GM23338 (cell line): Measurements from ENCODE around the gene RPL37A. TPM values are rescaled to one million over a fixed set of nuclear protein-coding genes. Genes with fewer than 3 reads are reported as not detected.

Experiments
- ATAC-seq: fragments of 200-7000 bp; cut with Tn5 transposase; 3 replicates; pipeline ENCODE4 v1.9.1; 2020
- DNase-seq: peaks from one replicate; pipeline ENCODE4 v3.0.0-alpha.2; 2015; ENCODE audit warnings: low spot score
- H2AFZ ChIP-seq: fragments of 200-600 bp; sonication (generic); 2 replicates; pipeline ENCODE4 v1.8.0; 2016; ENCODE audit warnings: antibody characterized with exemption, mild to moderate bottlenecking, moderate library complexity
- H3F3A ChIP-seq: fragments of 200-600 bp; sonication (generic); replicated peaks from 2 replicates; pipeline ENCODE4 v1.8.0; 2017; ENCODE audit warnings: antibody characterized with exemption, mixed run types, low read depth
- H3K27ac ChIP-seq: fragments of 200-600 bp; sonication (generic); 2 replicates; pipeline ENCODE4 v1.6.1; 2016; ENCODE audit warnings: low read depth
- H3K27me3 ChIP-seq: fragments of 200-600 bp; sonication (generic); 2 replicates; pipeline ENCODE4 v1.8.0; 2016; ENCODE audit warnings: mild to moderate bottlenecking, mixed run types, moderate library complexity; ENCODE audit not compliant: insufficient read depth
- H3K36me3 ChIP-seq: fragments of 200-600 bp; sonication (generic); 2 replicates; pipeline ENCODE4 v1.8.0; 2016; ENCODE audit warnings: mild to moderate bottlenecking; ENCODE audit not compliant: insufficient read depth
- H3K4me1 ChIP-seq: fragments of 200-600 bp; sonication (generic); 2 replicates; pipeline ENCODE4 v1.8.0; 2016; ENCODE audit warnings: mild to moderate bottlenecking, moderate library complexity; ENCODE audit not compliant: insufficient read depth
- H3K4me2 ChIP-seq: fragments of 200-600 bp; sonication (generic); 2 replicates; pipeline ENCODE4 v1.7.1; 2017; ENCODE audit warnings: mixed run types
- H3K4me3 ChIP-seq: fragments of 200-600 bp; sonication (generic); 2 replicates; pipeline ENCODE4 v1.6.1; 2016; ENCODE audit warnings: mixed run types
- H3K79me2 ChIP-seq: fragments of 200-600 bp; sonication (generic); replicated peaks from 2 replicates; pipeline ENCODE4 v1.8.0; 2017; ENCODE audit warnings: mild to moderate bottlenecking; ENCODE audit not compliant: insufficient read depth
- H3K9me2 ChIP-seq: fragments of 200-600 bp; sonication (generic); 2 replicates; pipeline ENCODE4 v1.8.0; 2017; ENCODE audit not compliant: insufficient read depth
- H4K20me1 ChIP-seq: fragments of 200-600 bp; sonication (generic); replicated peaks from 2 replicates; pipeline ENCODE4 v1.8.0; 2017; ENCODE audit warnings: mild to moderate bottlenecking; ENCODE audit not compliant: insufficient read depth
- H3K27ac Mint-ChIP-seq: 2 replicates; pipeline ENCODE4 v1.8.0; 2020; ENCODE audit warnings: inconsistent platforms, mild to moderate bottlenecking, moderate library complexity, mixed read lengths
- H3K27me3 Mint-ChIP-seq: 3 replicates; pipeline ENCODE4 v1.8.0; 2022; ENCODE audit warnings: low read depth, mild to moderate bottlenecking, moderate library complexity, mixed read lengths, inconsistent platforms; ENCODE audit not compliant: insufficient read depth, poor library complexity
- H3K36me3 Mint-ChIP-seq: 3 replicates; pipeline ENCODE4 v1.8.0; 2021; ENCODE audit warnings: low read depth, mild to moderate bottlenecking, inconsistent platforms, moderate library complexity, mixed read lengths
- H3K4me1 Mint-ChIP-seq: 3 replicates; pipeline ENCODE4 v1.8.0; 2020; ENCODE audit warnings: mild to moderate bottlenecking, inconsistent platforms, mixed read lengths
- H3K4me3 Mint-ChIP-seq: 3 replicates; pipeline ENCODE4 v1.8.0; 2021; ENCODE audit warnings: moderate library complexity, mild to moderate bottlenecking, inconsistent platforms, mixed read lengths
- H3K9me3 Mint-ChIP-seq: 3 replicates; pipeline ENCODE4 v1.8.0; 2020; ENCODE audit warnings: moderate library complexity, mild to moderate bottlenecking, inconsistent platforms, mixed read lengths
- CREB1 ChIP-seq: fragments of 250-450 bp; sonication (Bioruptor Pico); IDR thresholded peaks from 2 replicates; pipeline ENCODE4 v1.5.0; 2020; ENCODE audit warnings: low read depth, mild to moderate bottlenecking, moderate library complexity
- EZH2 ChIP-seq: fragments of 200-600 bp; sonication (generic); IDR thresholded peaks from one replicate; pipeline ENCODE4 v1.8.0; 2017; ENCODE audit warnings: antibody characterized with exemption, mild to moderate bottlenecking, low read depth; ENCODE audit not compliant: unreplicated experiment
- EZH2phosphoT487 ChIP-seq: fragments of 200-600 bp; sonication (generic); IDR thresholded peaks from one replicate; pipeline ENCODE4 v1.8.1; 2018; ENCODE audit warnings: antibody characterized with exemption; ENCODE audit not compliant: unreplicated experiment
- JUNB ChIP-seq: IDR thresholded peaks from one replicate; pipeline ENCODE4 v1.6.1; 2016; ENCODE audit warnings: antibody characterized with exemption; ENCODE audit not compliant: unreplicated experiment
- NANOG ChIP-seq: IDR thresholded peaks from 2 replicates; pipeline ENCODE4 v1.6.1; 2016; ENCODE audit warnings: antibody characterized with exemption, borderline replicate concordance
- POLR2AphosphoS5 ChIP-seq: IDR thresholded peaks from 2 replicates; pipeline ENCODE4 v1.6.1; 2016; ENCODE audit warnings: antibody characterized with exemption, low read depth
- STAT1 ChIP-seq: IDR thresholded peaks from one replicate; pipeline ENCODE4 v1.6.1; 2016; ENCODE audit warnings: antibody characterized with exemption; ENCODE audit not compliant: unreplicated experiment
- ZNF114 ChIP-seq: fragments of 250-450 bp; sonication (Bioruptor Pico); IDR thresholded peaks from 2 replicates; pipeline ENCODE4 v1.5.0; 2020; ENCODE audit warnings: mild to moderate bottlenecking, moderate library complexity
- ZNF331 ChIP-seq: fragments of 250-450 bp; sonication (Bioruptor Pico); IDR thresholded peaks from 2 replicates; pipeline ENCODE4 v1.5.0; 2020; ENCODE audit warnings: low read depth, mild to moderate bottlenecking, moderate library complexity
- polyA plus RNA-seq: library from polyadenylated mRNA; unstranded; fragments of >200 nt; fragmentation: Nextera tagmentation; extraction: Ambion mirVana; gene quantifications from 2 replicates; pipeline ENCODE4 v1.2.1, GENCODE V29; 2016
- total RNA-seq: library from RNA; depleted of rRNA; stranded (reverse); fragments of >200 nt; shearing (Covaris generic); gene quantifications from 2 replicates; pipeline ENCODE4 v1.2.3, GENCODE V29; 2014
- TF ChIP-seq, protein P1 (sequence below), 2 experiments: fragments of 200-600 bp in 1 of 2; sonication (generic) in 1 of 2; conservative IDR thresholded peaks; 2 replicates each; pipeline versions ENCODE4 v1.5.1 to v1.6.1; 2016 to 2017; ENCODE audit warnings: antibody characterized with exemption in 2 of 2, low read depth in 2 of 2, mild to moderate bottlenecking in 2 of 2, moderate library complexity in 1 of 2
- TF ChIP-seq, protein P2 (sequence below): fragments of 250-450 bp; sonication (Bioruptor Pico); IDR thresholded peaks from 2 replicates; pipeline ENCODE4 v1.5.0; 2020; ENCODE audit warnings: mild to moderate bottlenecking, moderate library complexity
- TF ChIP-seq, protein P3 (sequence below): IDR thresholded peaks from 2 replicates; pipeline ENCODE4 v1.6.1; 2016; ENCODE audit warnings: antibody characterized with exemption
- TF ChIP-seq, protein P4 (sequence below): IDR thresholded peaks from one replicate; pipeline ENCODE4 v1.6.1; 2018; ENCODE audit warnings: antibody characterized with exemption; ENCODE audit not compliant: unreplicated experiment

The RPL37A gene
- total and polyA plus RNA-seq, 2 experiments from 2014 or later = 1,118 to 5,036 TPM

DNA sequence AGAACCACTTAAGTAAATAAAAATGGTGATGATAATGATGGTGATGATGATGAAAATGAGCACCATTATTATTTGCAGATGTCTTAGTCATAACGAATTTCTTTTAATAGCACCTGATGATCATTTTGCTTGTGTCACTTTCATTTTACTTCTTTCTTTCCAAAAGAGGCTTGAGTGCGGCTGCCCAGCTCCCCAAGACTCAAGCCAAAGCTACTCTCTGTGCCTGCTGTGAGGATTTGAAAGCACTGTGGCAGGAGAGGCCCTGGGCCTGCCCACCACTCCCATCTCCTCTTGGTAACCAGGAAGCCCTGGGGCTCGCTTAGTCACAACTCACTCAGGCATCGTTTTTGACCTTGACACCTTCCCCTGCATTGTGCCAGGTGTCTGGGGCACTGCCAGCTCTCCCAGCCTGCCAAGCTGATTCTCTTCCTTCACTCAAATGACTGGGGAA lies 41.2 kb downstream of the RPL37A start:
- Mint-ChIP-seq H3K9me3 (peaks cover under 1% of the 10 kb centered on the region; the same call in 1 of the 3 replicates), H3K36me3 (peaks cover 5% of the 10 kb centered on the region; the same call in 2 of the 3 replicates), H3K27ac (no peak overlapping the region), H3K27me3 (peaks cover 6% of the 10 kb centered on the region), H3K4me1 (peaks cover 17% of the 10 kb centered on the region; the same call in 2 of the 3 replicates), H3K4me3 (no peak overlapping the region)
- Histone ChIP-seq H3K4me1 (no peaks in the 10 kb centered on the region), H3F3A (no peaks in the 10 kb centered on the region), H3K79me2 (no peaks in the 10 kb centered on the region), H3K27me3 (no peaks in the 10 kb centered on the region), H4K20me1 (no peaks in the 10 kb centered on the region), H3K9me2 (no peaks in the 10 kb centered on the region), H3K27ac (no peak overlapping the region), H3K36me3 (no peaks in the 10 kb centered on the region), H3K4me2 (no peak overlapping the region), H2AFZ (no peak overlapping the region), H3K4me3 (no peak overlapping the region)
- TF ChIP-seq EZH2phosphoT487 (no peak), ZNF114 (no peak), EZH2 (no peak), JUNB (no peak), STAT1 (no peak), ZNF331 (no peak), NANOG (no peak), CREB1 (CRISPR knock-in tag) (no peak), POLR2AphosphoS5 (no peak)
- TF ChIP-seq, protein P1, sequence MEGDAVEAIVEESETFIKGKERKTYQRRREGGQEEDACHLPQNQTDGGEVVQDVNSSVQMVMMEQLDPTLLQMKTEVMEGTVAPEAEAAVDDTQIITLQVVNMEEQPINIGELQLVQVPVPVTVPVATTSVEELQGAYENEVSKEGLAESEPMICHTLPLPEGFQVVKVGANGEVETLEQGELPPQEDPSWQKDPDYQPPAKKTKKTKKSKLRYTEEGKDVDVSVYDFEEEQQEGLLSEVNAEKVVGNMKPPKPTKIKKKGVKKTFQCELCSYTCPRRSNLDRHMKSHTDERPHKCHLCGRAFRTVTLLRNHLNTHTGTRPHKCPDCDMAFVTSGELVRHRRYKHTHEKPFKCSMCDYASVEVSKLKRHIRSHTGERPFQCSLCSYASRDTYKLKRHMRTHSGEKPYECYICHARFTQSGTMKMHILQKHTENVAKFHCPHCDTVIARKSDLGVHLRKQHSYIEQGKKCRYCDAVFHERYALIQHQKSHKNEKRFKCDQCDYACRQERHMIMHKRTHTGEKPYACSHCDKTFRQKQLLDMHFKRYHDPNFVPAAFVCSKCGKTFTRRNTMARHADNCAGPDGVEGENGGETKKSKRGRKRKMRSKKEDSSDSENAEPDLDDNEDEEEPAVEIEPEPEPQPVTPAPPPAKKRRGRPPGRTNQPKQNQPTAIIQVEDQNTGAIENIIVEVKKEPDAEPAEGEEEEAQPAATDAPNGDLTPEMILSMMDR (conservative IDR thresholded peaks at IDR 0.05; ENCODE audit: low read depth in 2 of 2) = no peak
- TF ChIP-seq, protein P2, sequence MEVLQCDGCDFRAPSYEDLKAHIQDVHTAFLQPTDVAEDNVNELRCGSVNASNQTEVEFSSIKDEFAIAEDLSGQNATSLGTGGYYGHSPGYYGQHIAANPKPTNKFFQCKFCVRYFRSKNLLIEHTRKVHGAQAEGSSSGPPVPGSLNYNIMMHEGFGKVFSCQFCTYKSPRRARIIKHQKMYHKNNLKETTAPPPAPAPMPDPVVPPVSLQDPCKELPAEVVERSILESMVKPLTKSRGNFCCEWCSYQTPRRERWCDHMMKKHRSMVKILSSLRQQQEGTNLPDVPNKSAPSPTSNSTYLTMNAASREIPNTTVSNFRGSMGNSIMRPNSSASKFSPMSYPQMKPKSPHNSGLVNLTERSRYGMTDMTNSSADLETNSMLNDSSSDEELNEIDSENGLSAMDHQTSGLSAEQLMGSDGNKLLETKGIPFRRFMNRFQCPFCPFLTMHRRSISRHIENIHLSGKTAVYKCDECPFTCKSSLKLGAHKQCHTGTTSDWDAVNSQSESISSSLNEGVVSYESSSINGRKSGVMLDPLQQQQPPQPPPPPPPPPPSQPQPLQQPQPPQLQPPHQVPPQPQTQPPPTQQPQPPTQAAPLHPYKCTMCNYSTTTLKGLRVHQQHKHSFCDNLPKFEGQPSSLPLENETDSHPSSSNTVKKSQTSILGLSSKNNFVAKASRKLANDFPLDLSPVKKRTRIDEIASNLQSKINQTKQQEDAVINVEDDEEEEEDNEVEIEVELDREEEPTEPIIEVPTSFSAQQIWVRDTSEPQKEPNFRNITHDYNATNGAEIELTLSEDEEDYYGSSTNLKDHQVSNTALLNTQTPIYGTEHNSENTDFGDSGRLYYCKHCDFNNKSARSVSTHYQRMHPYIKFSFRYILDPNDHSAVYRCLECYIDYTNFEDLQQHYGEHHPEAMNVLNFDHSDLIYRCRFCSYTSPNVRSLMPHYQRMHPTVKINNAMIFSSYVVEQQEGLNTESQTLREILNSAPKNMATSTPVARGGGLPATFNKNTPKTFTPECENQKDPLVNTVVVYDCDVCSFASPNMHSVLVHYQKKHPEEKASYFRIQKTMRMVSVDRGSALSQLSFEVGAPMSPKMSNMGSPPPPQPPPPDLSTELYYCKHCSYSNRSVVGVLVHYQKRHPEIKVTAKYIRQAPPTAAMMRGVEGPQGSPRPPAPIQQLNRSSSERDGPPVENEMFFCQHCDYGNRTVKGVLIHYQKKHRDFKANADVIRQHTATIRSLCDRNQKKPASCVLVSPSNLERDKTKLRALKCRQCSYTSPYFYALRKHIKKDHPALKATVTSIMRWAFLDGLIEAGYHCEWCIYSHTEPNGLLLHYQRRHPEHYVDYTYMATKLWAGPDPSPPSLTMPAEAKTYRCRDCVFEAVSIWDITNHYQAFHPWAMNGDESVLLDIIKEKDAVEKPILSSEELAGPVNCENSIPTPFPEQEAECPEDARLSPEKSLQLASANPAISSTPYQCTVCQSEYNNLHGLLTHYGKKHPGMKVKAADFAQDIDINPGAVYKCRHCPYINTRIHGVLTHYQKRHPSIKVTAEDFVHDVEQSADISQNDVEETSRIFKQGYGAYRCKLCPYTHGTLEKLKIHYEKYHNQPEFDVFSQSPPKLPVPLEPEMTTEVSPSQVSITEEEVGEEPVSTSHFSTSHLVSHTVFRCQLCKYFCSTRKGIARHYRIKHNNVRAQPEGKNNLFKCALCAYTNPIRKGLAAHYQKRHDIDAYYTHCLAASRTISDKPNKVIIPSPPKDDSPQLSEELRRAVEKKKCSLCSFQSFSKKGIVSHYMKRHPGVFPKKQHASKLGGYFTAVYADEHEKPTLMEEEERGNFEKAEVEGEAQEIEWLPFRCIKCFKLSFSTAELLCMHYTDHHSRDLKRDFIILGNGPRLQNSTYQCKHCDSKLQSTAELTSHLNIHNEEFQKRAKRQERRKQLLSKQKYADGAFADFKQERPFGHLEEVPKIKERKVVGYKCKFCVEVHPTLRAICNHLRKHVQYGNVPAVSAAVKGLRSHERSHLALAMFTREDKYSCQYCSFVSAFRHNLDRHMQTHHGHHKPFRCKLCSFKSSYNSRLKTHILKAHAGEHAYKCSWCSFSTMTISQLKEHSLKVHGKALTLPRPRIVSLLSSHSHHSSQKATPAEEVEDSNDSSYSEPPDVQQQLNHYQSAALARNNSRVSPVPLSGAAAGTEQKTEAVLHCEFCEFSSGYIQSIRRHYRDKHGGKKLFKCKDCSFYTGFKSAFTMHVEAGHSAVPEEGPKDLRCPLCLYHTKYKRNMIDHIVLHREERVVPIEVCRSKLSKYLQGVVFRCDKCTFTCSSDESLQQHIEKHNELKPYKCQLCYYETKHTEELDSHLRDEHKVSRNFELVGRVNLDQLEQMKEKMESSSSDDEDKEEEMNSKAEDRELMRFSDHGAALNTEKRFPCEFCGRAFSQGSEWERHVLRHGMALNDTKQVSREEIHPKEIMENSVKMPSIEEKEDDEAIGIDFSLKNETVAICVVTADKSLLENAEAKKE = no peak
- TF ChIP-seq, protein P3, sequence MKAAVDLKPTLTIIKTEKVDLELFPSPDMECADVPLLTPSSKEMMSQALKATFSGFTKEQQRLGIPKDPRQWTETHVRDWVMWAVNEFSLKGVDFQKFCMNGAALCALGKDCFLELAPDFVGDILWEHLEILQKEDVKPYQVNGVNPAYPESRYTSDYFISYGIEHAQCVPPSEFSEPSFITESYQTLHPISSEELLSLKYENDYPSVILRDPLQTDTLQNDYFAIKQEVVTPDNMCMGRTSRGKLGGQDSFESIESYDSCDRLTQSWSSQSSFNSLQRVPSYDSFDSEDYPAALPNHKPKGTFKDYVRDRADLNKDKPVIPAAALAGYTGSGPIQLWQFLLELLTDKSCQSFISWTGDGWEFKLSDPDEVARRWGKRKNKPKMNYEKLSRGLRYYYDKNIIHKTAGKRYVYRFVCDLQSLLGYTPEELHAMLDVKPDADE = no peak
- TF ChIP-seq, protein P4, sequence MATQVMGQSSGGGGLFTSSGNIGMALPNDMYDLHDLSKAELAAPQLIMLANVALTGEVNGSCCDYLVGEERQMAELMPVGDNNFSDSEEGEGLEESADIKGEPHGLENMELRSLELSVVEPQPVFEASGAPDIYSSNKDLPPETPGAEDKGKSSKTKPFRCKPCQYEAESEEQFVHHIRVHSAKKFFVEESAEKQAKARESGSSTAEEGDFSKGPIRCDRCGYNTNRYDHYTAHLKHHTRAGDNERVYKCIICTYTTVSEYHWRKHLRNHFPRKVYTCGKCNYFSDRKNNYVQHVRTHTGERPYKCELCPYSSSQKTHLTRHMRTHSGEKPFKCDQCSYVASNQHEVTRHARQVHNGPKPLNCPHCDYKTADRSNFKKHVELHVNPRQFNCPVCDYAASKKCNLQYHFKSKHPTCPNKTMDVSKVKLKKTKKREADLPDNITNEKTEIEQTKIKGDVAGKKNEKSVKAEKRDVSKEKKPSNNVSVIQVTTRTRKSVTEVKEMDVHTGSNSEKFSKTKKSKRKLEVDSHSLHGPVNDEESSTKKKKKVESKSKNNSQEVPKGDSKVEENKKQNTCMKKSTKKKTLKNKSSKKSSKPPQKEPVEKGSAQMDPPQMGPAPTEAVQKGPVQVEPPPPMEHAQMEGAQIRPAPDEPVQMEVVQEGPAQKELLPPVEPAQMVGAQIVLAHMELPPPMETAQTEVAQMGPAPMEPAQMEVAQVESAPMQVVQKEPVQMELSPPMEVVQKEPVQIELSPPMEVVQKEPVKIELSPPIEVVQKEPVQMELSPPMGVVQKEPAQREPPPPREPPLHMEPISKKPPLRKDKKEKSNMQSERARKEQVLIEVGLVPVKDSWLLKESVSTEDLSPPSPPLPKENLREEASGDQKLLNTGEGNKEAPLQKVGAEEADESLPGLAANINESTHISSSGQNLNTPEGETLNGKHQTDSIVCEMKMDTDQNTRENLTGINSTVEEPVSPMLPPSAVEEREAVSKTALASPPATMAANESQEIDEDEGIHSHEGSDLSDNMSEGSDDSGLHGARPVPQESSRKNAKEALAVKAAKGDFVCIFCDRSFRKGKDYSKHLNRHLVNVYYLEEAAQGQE = no peak
- DNase-seq (no peak), ATAC-seq (peak; percentile 32; the same call in 2 of the 3 replicates)
